HepG2 (cell line): ENCODE data around the gene SLC25A11. TPM values are rescaled to one million over a fixed set of nuclear protein-coding genes. Genes with fewer than 3 reads are reported as not detected.

Experiments used
- CSRNP2 ChIP-seq: sonication (generic); formaldehyde crosslinking; conservative IDR thresholded peaks from 2 replicates; pipeline ENCODE4 v1.8.0; 2022; ENCODE audit warnings: low read depth, missing genetic modification reagents
- FOXK2 ChIP-seq: fragments of 450-650 bp; IDR thresholded peaks from 2 replicates; pipeline ENCODE4 v1.6.1; 2016
- HMG20A ChIP-seq: IDR thresholded peaks from 2 replicates; pipeline ENCODE4 v1.6.1; 2016; ENCODE audit warnings: borderline replicate concordance
- KLF12 ChIP-seq: sonication (generic); formaldehyde crosslinking; IDR thresholded peaks from 2 replicates; pipeline ENCODE4 v1.4.0; 2020; ENCODE audit warnings: missing genetic modification reagents, borderline replicate concordance
- SMYD3 ChIP-seq: sonication (generic); formaldehyde crosslinking; IDR thresholded peaks from 2 replicates; pipeline ENCODE4 v1.8.1; 2023; ENCODE audit warnings: mild to moderate bottlenecking, missing genetic modification reagents
- ZFYVE20 ChIP-seq: sonication (generic); formaldehyde crosslinking; IDR thresholded peaks from 2 replicates; pipeline ENCODE4 v1.8.0; 2023; ENCODE audit warnings: low read depth, mild to moderate bottlenecking, moderate library complexity, missing genetic modification reagents, borderline replicate concordance
- ZNF253 ChIP-seq: sonication (generic); formaldehyde crosslinking; IDR thresholded peaks from 2 replicates; pipeline ENCODE4 v1.8.0; 2022; ENCODE audit warnings: mild to moderate bottlenecking, missing genetic modification reagents, borderline replicate concordance
- ZNF3 ChIP-seq: IDR thresholded peaks from 2 replicates; pipeline ENCODE4 v1.7.0; 2017; ENCODE audit warnings: inconsistent platforms
- polyA plus RNA-seq, 8 experiments: library from polyadenylated mRNA; depleted of rRNA in 3 of 8; stranded (reverse) in 7 of 8; unstranded in 1 of 8; fragments of >200 nt; fragmentation: Illumina TruSeq in 4 of 8; extraction: Trizol in 4 of 8; gene quantifications; 2 replicates each; pipeline versions ENCODE4 v1.2.1 to v1.2.3, GENCODE V29; 2011 to 2016; ENCODE audit warnings: low read depth in 4 of 8, missing spikeins in 1 of 8, mixed read lengths in 1 of 8; ENCODE audit not compliant: insufficient read depth in 1 of 8
- total RNA-seq, 5 experiments: library from RNA; depleted of rRNA; stranded (reverse); fragments of >200 nt; fragmentation: Illumina TruSeq; extraction: Trizol; gene quantifications; 2 replicates each; pipeline ENCODE4 v1.2.3, GENCODE V29; 2016; ENCODE audit warnings: low read depth in 1 of 5
- TF ChIP-seq, protein P1 (sequence below): sonication (generic); formaldehyde crosslinking; IDR thresholded peaks from 2 replicates; pipeline ENCODE4 v1.5.1; 2020; ENCODE audit warnings: missing genetic modification reagents, mild to moderate bottlenecking, borderline replicate concordance
- TF ChIP-seq, protein P2 (sequence below): sonication (generic); formaldehyde crosslinking; IDR thresholded peaks from 2 replicates; pipeline ENCODE4 v1.4.0; 2020; ENCODE audit warnings: missing genetic modification reagents, borderline replicate concordance
- TF ChIP-seq, protein P3 (sequence below): sonication (generic); formaldehyde crosslinking; IDR thresholded peaks from 2 replicates; pipeline ENCODE4 v1.4.0; 2020; ENCODE audit warnings: missing genetic modification reagents, borderline replicate concordance
- TF ChIP-seq, protein P4 (sequence below): IDR thresholded peaks from 2 replicates; pipeline ENCODE4 v1.4.0; 2020; ENCODE audit warnings: mild to moderate bottlenecking, missing genetic modification reagents

SLC25A11 gene
- total and polyA plus RNA-seq, 2 of the 13 experiments (the other 11 are each of a cell fraction or from before 2014, with no cell fraction given), result 35.4 to 47.2 TPM

DNA sequence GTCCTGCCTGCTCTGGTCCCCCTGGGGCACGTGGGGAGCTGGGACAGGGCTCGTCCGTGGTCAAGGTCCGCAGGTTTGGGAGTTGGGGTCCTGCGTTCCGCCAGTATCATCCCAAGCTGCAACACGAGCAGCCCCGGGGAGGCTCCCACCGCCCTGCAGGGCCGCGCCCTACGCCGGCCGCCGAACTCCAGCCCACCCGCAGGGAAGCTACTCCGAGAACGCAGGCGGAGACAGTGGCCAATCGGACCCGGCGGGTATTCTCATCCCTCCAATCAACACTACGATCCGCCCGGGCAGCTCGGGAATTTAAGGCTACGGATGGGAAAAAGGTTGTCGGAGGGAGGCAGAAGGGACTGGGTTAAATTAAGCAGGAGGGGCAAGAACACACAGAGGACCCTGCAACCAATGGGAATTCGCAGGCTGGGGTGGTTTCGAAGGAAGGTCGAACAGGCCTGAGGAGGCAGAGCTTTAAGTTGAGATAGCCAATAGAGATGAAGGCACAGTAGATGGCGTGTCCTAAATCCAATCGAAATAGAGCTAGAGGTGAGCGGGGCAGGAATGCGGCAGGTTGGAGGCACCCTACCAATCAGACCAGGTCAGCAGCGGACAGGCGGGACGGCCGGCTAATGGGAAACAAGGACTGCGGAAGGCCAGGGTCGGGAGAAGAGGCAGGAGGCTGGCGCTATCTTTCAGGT lies 27.1 kb upstream of the SLC25A11 start (continued):
- TF ChIP-seq, protein P1, sequence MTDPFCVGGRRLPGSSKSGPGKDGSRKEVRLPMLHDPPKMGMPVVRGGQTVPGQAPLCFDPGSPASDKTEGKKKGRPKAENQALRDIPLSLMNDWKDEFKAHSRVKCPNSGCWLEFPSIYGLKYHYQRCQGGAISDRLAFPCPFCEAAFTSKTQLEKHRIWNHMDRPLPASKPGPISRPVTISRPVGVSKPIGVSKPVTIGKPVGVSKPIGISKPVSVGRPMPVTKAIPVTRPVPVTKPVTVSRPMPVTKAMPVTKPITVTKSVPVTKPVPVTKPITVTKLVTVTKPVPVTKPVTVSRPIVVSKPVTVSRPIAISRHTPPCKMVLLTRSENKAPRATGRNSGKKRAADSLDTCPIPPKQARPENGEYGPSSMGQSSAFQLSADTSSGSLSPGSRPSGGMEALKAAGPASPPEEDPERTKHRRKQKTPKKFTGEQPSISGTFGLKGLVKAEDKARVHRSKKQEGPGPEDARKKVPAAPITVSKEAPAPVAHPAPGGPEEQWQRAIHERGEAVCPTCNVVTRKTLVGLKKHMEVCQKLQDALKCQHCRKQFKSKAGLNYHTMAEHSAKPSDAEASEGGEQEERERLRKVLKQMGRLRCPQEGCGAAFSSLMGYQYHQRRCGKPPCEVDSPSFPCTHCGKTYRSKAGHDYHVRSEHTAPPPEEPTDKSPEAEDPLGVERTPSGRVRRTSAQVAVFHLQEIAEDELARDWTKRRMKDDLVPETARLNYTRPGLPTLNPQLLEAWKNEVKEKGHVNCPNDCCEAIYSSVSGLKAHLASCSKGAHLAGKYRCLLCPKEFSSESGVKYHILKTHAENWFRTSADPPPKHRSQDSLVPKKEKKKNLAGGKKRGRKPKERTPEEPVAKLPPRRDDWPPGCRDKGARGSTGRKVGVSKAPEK (CRISPR knock-in tag), result no peak
- peak; percentile 49; the same call in 1 of the 2 replicates for TF ChIP-seq FOXK2
- TF ChIP-seq SMYD3 (CRISPR knock-in tag), result no peak
- peak; percentile 36; the same call in 1 of the 2 replicates for TF ChIP-seq KLF12
- no peak for TF ChIP-seq CSRNP2 (CRISPR knock-in tag)
- TF ChIP-seq, protein P2, sequence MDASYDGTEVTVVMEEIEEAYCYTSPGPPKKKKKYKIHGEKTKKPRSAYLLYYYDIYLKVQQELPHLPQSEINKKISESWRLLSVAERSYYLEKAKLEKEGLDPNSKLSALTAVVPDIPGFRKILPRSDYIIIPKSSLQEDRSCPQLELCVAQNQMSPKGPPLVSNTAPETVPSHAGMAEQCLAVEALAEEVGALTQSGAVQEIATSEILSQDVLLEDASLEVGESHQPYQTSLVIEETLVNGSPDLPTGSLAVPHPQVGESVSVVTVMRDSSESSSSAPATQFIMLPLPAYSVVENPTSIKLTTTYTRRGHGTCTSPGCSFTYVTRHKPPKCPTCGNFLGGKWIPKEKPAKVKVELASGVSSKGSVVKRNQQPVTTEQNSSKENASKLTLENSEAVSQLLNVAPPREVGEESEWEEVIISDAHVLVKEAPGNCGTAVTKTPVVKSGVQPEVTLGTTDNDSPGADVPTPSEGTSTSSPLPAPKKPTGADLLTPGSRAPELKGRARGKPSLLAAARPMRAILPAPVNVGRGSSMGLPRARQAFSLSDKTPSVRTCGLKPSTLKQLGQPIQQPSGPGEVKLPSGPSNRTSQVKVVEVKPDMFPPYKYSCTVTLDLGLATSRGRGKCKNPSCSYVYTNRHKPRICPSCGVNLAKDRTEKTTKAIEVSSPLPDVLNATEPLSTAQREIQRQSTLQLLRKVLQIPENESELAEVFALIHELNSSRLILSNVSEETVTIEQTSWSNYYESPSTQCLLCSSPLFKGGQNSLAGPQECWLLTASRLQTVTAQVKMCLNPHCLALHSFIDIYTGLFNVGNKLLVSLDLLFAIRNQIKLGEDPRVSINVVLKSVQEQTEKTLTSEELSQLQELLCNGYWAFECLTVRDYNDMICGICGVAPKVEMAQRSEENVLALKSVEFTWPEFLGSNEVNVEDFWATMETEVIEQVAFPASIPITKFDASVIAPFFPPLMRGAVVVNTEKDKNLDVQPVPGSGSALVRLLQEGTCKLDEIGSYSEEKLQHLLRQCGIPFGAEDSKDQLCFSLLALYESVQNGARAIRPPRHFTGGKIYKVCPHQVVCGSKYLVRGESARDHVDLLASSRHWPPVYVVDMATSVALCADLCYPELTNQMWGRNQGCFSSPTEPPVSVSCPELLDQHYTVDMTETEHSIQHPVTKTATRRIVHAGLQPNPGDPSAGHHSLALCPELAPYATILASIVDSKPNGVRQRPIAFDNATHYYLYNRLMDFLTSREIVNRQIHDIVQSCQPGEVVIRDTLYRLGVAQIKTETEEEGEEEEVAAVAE (CRISPR knock-in tag), result peak; percentile 48
- TF ChIP-seq, protein P3, sequence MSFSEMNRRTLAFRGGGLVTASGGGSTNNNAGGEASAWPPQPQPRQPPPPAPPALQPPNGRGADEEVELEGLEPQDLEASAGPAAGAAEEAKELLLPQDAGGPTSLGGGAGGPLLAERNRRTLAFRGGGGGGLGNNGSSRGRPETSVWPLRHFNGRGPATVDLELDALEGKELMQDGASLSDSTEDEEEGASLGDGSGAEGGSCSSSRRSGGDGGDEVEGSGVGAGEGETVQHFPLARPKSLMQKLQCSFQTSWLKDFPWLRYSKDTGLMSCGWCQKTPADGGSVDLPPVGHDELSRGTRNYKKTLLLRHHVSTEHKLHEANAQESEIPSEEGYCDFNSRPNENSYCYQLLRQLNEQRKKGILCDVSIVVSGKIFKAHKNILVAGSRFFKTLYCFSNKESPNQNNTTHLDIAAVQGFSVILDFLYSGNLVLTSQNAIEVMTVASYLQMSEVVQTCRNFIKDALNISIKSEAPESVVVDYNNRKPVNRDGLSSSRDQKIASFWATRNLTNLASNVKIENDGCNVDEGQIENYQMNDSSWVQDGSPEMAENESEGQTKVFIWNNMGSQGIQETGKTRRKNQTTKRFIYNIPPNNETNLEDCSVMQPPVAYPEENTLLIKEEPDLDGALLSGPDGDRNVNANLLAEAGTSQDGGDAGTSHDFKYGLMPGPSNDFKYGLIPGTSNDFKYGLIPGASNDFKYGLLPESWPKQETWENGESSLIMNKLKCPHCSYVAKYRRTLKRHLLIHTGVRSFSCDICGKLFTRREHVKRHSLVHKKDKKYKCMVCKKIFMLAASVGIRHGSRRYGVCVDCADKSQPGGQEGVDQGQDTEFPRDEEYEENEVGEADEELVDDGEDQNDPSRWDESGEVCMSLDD (CRISPR knock-in tag), result no peak
- TF ChIP-seq ZFYVE20 (CRISPR knock-in tag), result no peak
- no peak for TF ChIP-seq ZNF3 (CRISPR knock-in tag)
- TF ChIP-seq, protein P4, sequence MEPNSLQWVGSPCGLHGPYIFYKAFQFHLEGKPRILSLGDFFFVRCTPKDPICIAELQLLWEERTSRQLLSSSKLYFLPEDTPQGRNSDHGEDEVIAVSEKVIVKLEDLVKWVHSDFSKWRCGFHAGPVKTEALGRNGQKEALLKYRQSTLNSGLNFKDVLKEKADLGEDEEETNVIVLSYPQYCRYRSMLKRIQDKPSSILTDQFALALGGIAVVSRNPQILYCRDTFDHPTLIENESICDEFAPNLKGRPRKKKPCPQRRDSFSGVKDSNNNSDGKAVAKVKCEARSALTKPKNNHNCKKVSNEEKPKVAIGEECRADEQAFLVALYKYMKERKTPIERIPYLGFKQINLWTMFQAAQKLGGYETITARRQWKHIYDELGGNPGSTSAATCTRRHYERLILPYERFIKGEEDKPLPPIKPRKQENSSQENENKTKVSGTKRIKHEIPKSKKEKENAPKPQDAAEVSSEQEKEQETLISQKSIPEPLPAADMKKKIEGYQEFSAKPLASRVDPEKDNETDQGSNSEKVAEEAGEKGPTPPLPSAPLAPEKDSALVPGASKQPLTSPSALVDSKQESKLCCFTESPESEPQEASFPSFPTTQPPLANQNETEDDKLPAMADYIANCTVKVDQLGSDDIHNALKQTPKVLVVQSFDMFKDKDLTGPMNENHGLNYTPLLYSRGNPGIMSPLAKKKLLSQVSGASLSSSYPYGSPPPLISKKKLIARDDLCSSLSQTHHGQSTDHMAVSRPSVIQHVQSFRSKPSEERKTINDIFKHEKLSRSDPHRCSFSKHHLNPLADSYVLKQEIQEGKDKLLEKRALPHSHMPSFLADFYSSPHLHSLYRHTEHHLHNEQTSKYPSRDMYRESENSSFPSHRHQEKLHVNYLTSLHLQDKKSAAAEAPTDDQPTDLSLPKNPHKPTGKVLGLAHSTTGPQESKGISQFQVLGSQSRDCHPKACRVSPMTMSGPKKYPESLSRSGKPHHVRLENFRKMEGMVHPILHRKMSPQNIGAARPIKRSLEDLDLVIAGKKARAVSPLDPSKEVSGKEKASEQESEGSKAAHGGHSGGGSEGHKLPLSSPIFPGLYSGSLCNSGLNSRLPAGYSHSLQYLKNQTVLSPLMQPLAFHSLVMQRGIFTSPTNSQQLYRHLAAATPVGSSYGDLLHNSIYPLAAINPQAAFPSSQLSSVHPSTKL (CRISPR knock-in tag), result no peak
- no peak for TF ChIP-seq ZNF253 (CRISPR knock-in tag)
- no peak for TF ChIP-seq HMG20A (CRISPR knock-in tag)
